Stromal cell of bone marrow (primary cell): ENCODE results near the gene GIGYF2.
"Not testable (repeated sequence)": the region's sequence is repeated elsewhere in the genome, so short reads cannot be mapped to it uniquely, and the experiment has no call there.

Source experiments
- DNase-seq: peaks from one replicate; pipeline ENCODE4 v3.0.0-alpha.2; 2012; ENCODE audit warnings: low read depth

GIGYF2 gene

GRCh38 chr2:232816657-232817056 is 119.5 kb downstream of the GIGYF2 start:
- DNase-seq: no peak

- DNase-seq: no peak
Observed at GRCh38 chr2:232817756-232818155, 120.6 kb downstream of the GIGYF2 start.

DNA sequence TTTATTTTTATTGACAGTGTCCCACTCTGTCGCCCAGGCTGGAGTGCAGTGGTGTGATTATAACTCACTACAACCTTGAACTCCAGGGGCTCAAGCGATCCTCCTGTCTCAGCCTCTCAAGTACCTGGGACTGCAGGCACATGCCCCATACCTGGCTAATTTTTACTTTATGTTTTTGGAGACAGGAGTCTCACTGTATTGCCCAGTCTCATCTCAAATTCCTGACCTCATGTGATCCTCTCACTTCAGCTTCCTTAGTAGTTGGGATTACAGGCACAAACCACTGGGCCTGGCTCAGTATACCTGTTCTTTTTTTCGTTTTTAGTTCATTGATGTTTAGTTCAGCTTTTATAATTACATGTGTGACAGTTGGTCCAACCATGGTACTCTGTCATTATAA is 132.9 kb downstream of the GIGYF2 start:
- DNase-seq: no peak

- no peak for DNase-seq
Observed at GRCh38 chr2:232831496-232831895, 134.4 kb downstream of the GIGYF2 start.

- no peak for DNase-seq
Observed at GRCh38 chr2:232833830-232834229, 136.7 kb downstream of the GIGYF2 start.

GRCh38 chr2:232835687-232836208 is 138.6 kb downstream of the GIGYF2 start:
- no peak for DNase-seq

DNA sequence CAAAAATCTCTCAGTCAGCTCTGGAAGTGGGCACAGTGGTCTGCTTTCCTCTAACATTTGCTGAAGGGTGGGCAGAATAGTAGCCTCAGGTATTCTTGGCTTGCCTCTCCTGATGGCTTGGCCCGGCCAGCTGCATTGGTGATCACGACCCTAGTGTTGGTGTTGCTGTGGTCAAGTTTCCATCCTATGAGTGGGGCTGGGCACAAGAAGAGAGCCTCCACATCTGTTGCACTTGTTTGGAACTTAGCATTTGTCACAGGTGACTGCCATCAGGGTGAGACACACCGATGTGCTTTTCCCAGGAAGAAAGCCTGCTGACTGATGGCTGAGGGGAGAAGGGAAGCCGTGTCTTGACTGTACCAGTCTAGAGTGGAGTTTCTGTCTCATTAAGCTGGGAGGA is 139.8 kb downstream of the GIGYF2 start:
- DNase-seq: no peak

GRCh38 chr2:232838406-232838874 is 141.3 kb downstream of the GIGYF2 start:
- no peak for DNase-seq

- DNase-seq: no peak
Observed at GRCh38 chr2:232839411-232840079, 142.4 kb downstream of the GIGYF2 start.

DNA sequence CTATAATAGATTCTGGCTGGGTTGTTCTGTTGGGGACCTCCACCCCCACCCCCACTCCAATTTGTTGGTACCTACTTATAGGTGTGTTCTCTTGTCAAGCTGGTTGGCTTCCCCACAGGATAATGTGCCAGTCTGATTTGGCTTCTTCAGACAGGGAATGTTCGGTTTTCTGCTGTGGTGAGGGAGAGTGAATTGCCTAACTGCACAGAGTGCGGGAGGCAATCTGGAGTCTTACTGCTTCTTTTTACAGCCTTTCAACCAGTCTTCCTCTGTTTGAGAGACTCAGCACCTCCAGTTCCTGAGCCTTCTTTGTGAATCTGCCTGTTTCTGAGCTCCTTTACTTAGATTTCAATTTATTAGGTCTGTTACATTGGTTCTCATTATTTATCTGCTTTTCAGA is 145.6 kb downstream of the GIGYF2 start:
- no peak for DNase-seq

DNA sequence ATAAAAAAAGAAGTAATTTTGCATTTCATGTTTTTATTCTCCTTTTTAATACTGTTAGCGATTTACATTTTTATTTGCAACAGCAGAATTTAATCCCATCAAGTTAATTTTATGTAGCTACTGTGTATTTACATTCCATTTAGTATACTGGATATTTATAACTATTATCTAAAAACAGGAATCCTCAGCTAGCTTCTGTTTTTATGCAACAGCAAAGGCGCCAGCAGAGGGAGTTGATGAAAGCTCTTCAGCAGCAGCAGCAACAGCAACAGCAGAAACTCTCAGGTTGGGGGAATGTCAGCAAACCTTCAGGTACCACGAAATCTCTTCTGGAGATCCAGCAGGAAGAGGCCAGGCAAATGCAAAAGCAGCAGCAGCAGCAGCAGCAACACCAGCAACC is 146.7 kb downstream of the GIGYF2 start:
- no peak for DNase-seq

DNA sequence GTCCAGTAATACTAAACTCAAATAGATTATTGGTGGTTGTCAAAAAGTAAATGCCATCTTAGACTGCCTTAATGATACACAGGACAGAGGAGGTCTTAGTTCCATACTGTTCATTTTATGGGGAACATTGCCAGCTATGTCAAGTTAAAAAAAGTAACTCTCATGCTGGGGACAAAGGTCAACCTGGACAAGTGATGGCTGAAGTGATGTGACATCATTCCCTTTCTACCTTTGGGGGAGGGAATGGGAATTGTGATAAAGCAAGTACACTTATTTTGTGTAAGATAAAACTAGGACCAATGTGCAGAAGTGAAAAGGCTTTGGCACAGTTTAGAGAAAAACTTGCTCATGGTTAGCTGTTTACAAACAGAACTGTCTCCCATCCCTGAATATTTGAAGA is 148.9 kb downstream of the GIGYF2 start:
- no peak for DNase-seq

GRCh38 chr2:232850039-232850438 is 152.9 kb downstream of the GIGYF2 start:
- DNase-seq: no peak

DNA sequence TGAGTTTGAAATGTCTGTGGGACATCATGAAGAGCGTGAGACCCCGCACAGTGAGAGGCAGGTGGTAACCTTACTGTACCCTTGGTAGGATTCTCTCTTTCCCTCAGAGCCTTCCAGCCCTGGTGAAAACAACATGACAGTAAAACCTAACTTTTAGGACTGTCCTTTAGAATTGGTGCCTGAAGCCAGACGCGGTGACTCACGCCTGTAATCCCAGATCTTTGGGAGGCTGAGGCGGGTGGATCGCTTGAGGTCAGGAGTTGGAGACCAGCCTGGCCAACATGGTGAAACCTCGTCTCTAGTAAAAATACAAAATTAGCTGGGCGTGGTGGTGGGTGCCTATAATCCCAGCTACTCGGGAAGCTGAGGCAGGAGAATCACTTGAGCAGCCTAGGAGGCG is 154.9 kb downstream of the GIGYF2 start:
- DNase-seq: not testable (repeated sequence)

DNA sequence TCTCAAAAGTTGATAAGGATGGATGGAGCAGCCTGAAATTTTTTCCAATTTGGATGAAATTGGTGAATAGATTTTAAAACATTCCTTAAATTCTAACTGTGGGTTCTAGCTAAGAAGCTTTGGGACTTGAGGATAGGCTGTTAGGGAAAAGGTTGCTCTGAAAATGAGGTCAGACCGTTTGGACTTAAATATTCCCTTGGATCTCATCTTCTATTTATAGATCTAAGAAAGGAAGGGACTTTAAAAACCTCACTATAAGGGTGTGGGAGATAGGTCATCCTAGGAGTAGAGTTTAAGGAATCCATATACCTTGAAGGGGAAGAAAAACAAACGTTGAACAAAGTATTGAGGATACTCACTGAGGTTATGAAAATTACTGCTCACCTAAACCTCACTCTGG is 155.5 kb downstream of the GIGYF2 start:
- no peak for DNase-seq

DNA sequence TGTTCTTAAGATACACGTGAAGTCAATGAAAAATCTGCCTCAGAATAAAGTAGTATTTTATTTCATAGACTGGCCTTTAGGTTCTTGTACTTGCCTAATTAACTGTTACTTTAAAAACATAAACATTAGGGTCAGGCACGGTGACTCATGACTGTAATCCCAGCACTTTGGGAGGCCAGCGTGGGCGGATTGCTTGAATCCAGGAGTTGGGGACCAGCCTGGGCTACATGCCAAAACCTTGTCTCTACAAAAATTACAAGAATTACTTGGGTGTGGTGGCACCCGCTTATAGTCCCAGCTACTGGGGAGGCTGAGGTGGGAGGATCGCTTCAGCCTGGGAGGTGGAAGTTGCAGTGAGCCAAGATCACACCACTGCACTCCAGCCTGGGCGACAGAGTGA is 157.0 kb downstream of the GIGYF2 start:
- peak; percentile 24 for DNase-seq

DNA sequence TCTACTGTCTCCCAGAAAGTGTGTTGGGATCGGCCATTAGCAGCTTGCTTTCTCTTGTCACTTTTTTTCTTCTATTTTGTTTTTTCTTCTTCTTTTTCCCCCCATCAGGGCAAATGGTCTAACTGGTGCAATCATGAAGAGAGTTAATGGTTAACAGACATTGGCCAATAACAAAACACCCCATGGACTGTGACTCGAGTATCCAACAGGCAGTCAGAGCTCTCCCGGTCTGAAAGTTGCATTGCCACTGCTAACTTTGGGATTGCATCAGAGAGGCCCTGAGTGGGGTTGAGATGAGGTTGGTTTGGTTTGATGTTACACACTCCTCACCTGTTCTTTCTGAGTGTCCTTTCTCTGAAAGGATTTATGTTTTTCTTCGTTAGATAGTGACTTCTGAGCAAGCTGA is 160.0 kb downstream of the GIGYF2 start:
- DNase-seq: no peak

GRCh38 chr2:232859385-232859916 is 162.3 kb downstream of the GIGYF2 start:
- no peak for DNase-seq

- no peak for DNase-seq
Observed at GRCh38 chr2:232860593-232861241, 163.6 kb downstream of the GIGYF2 start.

DNA sequence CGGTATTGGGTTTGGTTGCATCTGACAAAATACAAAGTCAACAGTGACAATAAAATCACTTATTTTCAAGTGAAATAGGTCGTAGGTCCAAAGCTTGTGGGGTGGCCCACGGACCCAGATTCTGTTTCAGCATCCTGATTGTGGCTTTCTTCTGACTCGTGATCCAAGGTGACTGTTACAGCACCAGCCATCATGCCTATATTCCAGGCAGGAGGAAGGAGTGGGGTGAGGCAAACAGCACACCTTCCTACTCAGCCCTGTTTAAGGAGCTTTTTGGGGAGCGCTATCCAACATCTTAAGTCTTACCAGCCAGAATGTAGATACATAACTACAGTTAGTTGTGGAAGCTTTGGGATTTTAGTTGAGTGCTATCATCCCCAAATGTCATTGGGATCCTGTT is 164.2 kb downstream of the GIGYF2 start:
- DNase-seq: no peak

GRCh38 chr2:232863996-232864395 is 166.9 kb downstream of the GIGYF2 start:
- DNase-seq: no peak

GRCh38 chr2:232865165-232865564 is 168.0 kb downstream of the GIGYF2 start:
- DNase-seq: no peak

DNA sequence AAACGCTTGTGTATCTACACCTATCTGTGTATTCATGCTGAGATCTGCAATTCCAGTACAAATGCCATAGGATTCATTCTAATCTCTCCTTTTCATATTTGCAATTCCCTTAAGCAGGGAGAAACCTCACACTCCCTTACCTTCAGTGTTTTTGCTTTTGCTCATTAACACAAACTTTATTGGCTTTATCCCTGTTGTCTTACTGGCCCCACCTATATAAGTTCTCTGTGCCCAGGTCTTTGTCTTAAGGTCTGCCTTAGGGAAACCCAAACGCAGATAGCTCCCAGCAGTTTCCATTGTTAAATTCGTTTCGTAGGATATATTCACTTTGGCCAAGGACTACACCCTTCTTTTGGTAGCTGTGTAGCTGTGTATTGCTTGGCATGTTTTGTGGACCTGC is 169.0 kb downstream of the GIGYF2 start:
- DNase-seq: no peak
